DND-41 (cell line): ENCODE results near the gene ATP5F1D.

Experiments used
- ATAC-seq: fragments of 200-7000 bp; cut with Tn5 transposase; 3 replicates; pipeline ENCODE4 v1.9.1; 2021; ENCODE audit warnings: low read depth; ENCODE audit not compliant: insufficient read depth
- DNase-seq: peaks from one replicate; pipeline ENCODE4 v3.0.0-alpha.2; 2020
- H2AFZ ChIP-seq: 2 replicates; pipeline ENCODE4 v1.6.0; 2012; ENCODE audit warnings: low read depth, low read length
- H3K27ac ChIP-seq: 2 replicates; pipeline ENCODE4 v1.5.1; 2012; ENCODE audit warnings: low read length, inconsistent platforms
- H3K27me3 ChIP-seq: fragments of 200-600 bp; sonication (generic); 2 replicates; pipeline ENCODE4 v1.6.0; 2012; ENCODE audit warnings: low read length, mild to moderate bottlenecking, inconsistent platforms; ENCODE audit not compliant: insufficient read depth, poor library complexity
- H3K36me3 ChIP-seq: 2 replicates; pipeline ENCODE4 v1.5.1; 2012; ENCODE audit warnings: low read length, inconsistent platforms; ENCODE audit not compliant: insufficient read depth
- H3K4me1 ChIP-seq: 2 replicates; pipeline ENCODE4 v1.5.1; 2012; ENCODE audit warnings: mild to moderate bottlenecking, low read length; ENCODE audit not compliant: insufficient read depth
- H3K4me2 ChIP-seq: 2 replicates; pipeline ENCODE4 v1.6.0; 2012; ENCODE audit warnings: mild to moderate bottlenecking, moderate library complexity, low read length, inconsistent platforms; ENCODE audit not compliant: insufficient read depth
- H3K4me3 ChIP-seq, 2 experiments: fragments of 200-600 bp in 1 of 2; shearing (Covaris generic) in 1 of 2; 2 replicates each; pipeline ENCODE4 v1.5.1; 2012 to 2016; ENCODE audit warnings: inconsistent platforms in 2 of 2, low read length in 2 of 2, mild to moderate bottlenecking in 2 of 2, low read depth in 1 of 2, moderate library complexity in 1 of 2
- H3K79me2 ChIP-seq: 2 replicates; pipeline ENCODE4 v1.6.0; 2012; ENCODE audit warnings: low read length, inconsistent platforms; ENCODE audit not compliant: insufficient read depth
- H3K9ac ChIP-seq: 2 replicates; pipeline ENCODE4 v1.6.0; 2012; ENCODE audit warnings: low read depth, mild to moderate bottlenecking, inconsistent platforms, low read length, moderate library complexity
- H3K9me3 ChIP-seq: 2 replicates; pipeline ENCODE4 v1.5.1; 2012; ENCODE audit warnings: low read length, moderate library complexity, mild to moderate bottlenecking, inconsistent platforms; ENCODE audit not compliant: insufficient read depth, severe bottlenecking
- H4K20me1 ChIP-seq: 2 replicates; pipeline ENCODE4 v1.6.0; 2012; ENCODE audit warnings: low read length; ENCODE audit not compliant: insufficient read depth
- CTCF ChIP-seq: IDR thresholded peaks from 2 replicates; pipeline ENCODE4 v1.5.1; 2012; ENCODE audit warnings: borderline replicate concordance, low read length, moderate library complexity, mild to moderate bottlenecking; ENCODE audit not compliant: poor library complexity, severe bottlenecking; ENCODE audit errors: extremely low read depth
- EZH2 ChIP-seq: IDR thresholded peaks from 3 replicates; pipeline ENCODE4 v1.6.1; 2012; ENCODE audit warnings: borderline replicate concordance, low read depth, mild to moderate bottlenecking, moderate library complexity, low read length, inconsistent platforms; ENCODE audit not compliant: severe bottlenecking

The ATP5F1D gene

GRCh38 chr19:1265615-1266128 is 24.1 kb downstream of the ATP5F1D start:
- Histone ChIP-seq H3K4me1 (peaks cover 47% of the 10 kb centered on the region), H3K4me3 (no peak overlapping the region)
- DNase-seq: no peak

GRCh38 chr19:1266129-1266915 is 24.8 kb downstream of the ATP5F1D start:
- H3K4me1 ChIP-seq: peaks cover 50% of the 10 kb centered on the region
- peaks cover 4% of the 10 kb centered on the region for H3K27me3 ChIP-seq
- H3K4me3 ChIP-seq: peak overlapping the region in 1 of 2 experiments; percentile 51; a peak in 2 of 4 replicates
- H3K9ac ChIP-seq: peak overlapping the region; percentile 52
- H2AFZ ChIP-seq: peak overlapping the region; percentile 49; the same call in 1 of the 2 replicates
- no peaks in the 10 kb centered on the region for H3K9me3 ChIP-seq
- H4K20me1 ChIP-seq: peaks cover 18% of the 10 kb centered on the region
- TF ChIP-seq EZH2 (no peak), CTCF (no peak)
- peaks cover 18% of the 10 kb centered on the region for H3K36me3 ChIP-seq
- peaks cover 22% of the 10 kb centered on the region for H3K79me2 ChIP-seq
- peak; percentile 54 for DNase-seq
- peak overlapping the region; percentile 72 for H3K4me2 ChIP-seq
- no peak overlapping the region for H3K27ac ChIP-seq
- no peak for ATAC-seq

More at GRCh38 chr19:1265615-1266128, 24.1 kb downstream of the ATP5F1D start:
- H3K4me2 ChIP-seq: no peak overlapping the region
- peaks cover 12% of the 10 kb centered on the region for H3K36me3 ChIP-seq
- TF ChIP-seq EZH2 (no peak), CTCF (no peak)
- peaks cover 4% of the 10 kb centered on the region for H3K27me3 ChIP-seq
- no peak overlapping the region for H3K27ac ChIP-seq
- peaks cover 11% of the 10 kb centered on the region for H4K20me1 ChIP-seq
- no peaks in the 10 kb centered on the region for H3K9me3 ChIP-seq
- ATAC-seq: no peak
- H3K9ac ChIP-seq: no peak overlapping the region
- H2AFZ ChIP-seq: no peak overlapping the region
- peaks cover 17% of the 10 kb centered on the region for H3K79me2 ChIP-seq

GRCh38 chr19:1266916-1267476 is 25.4 kb downstream of the ATP5F1D start:
- H3K4me1 ChIP-seq: peaks cover 50% of the 10 kb centered on the region
- peak overlapping the region in 1 of 2 experiments; percentile 51; a peak in 2 of 4 replicates for H3K4me3 ChIP-seq
- H2AFZ ChIP-seq: peak overlapping the region; percentile 49; the same call in 1 of the 2 replicates
- no peak for ATAC-seq
- H4K20me1 ChIP-seq: peaks cover 25% of the 10 kb centered on the region
- peak overlapping the region; percentile 72 for H3K4me2 ChIP-seq
- peak overlapping the region; percentile 52 for H3K9ac ChIP-seq
- TF ChIP-seq EZH2 (no peak), CTCF (peak; percentile 93)
- H3K36me3 ChIP-seq: peaks cover 25% of the 10 kb centered on the region
- H3K27ac ChIP-seq: no peak overlapping the region
- peaks cover 4% of the 10 kb centered on the region for H3K27me3 ChIP-seq
- H3K79me2 ChIP-seq: peaks cover 28% of the 10 kb centered on the region
- DNase-seq: peak; percentile 55
- no peaks in the 10 kb centered on the region for H3K9me3 ChIP-seq
